H1 (cell line): ENCODE data around the gene MRPS35.

ENCODE experiments used
- CBX5 ChIP-seq: fragments of 300-800, 300-1000 bp; sonication (generic); IDR thresholded peaks from 2 replicates; pipeline ENCODE4 v1.7.1; 2016; ENCODE audit warnings: antibody characterized with exemption, low read length, low read depth
- CREB1 ChIP-seq: IDR thresholded peaks from 2 replicates; pipeline ENCODE4 v1.6.1; 2012; ENCODE audit warnings: inconsistent platforms
- EZH2 ChIP-seq: fragments of 200-600 bp; sonication (generic); IDR thresholded peaks from 2 replicates; pipeline ENCODE4 v1.7.1; 2012; ENCODE audit warnings: low read depth, mild to moderate bottlenecking, moderate library complexity, low read length, inconsistent platforms; ENCODE audit not compliant: severe bottlenecking
- POLR2A ChIP-seq, 2 experiments: IDR thresholded peaks; 1 replicate in 1 of 2; 2 replicates in 1 of 2; pipeline ENCODE4 v1.6.1; 2011; ENCODE audit warnings: low read depth in 2 of 2, low read length in 2 of 2, mild to moderate bottlenecking in 2 of 2; ENCODE audit errors: control extremely low read depth in 1 of 2
- RAD21 ChIP-seq, 2 experiments: IDR thresholded peaks in 1 of 2; conservative IDR thresholded peaks in 1 of 2; 2 replicates each; pipeline ENCODE4 v1.6.1; 2011; ENCODE audit warnings: low read depth in 2 of 2, low read length in 2 of 2, improper control_type of control experiment in 1 of 2, inconsistent platforms in 1 of 2, mild to moderate bottlenecking in 1 of 2, moderate library complexity in 1 of 2
- RXRA ChIP-seq: IDR thresholded peaks from 2 replicates; pipeline ENCODE4 v1.6.1; 2011; ENCODE audit warnings: low read depth, mild to moderate bottlenecking, low read length, moderate library complexity; ENCODE audit not compliant: insufficient read depth
- SIN3A ChIP-seq, 2 experiments: IDR thresholded peaks in 1 of 2; conservative IDR thresholded peaks in 1 of 2; 2 replicates each; pipeline ENCODE4 v1.6.1; 2011 to 2012; ENCODE audit warnings: low read length in 2 of 2, improper control_type of control experiment in 1 of 2, low read depth in 1 of 2, mild to moderate bottlenecking in 1 of 2
- TF ChIP-seq, protein P1 (sequence below), 3 experiments: IDR thresholded peaks; 1 replicate in 2 of 3; 2 replicates in 1 of 3; pipeline versions ENCODE4 v1.5.1 to v1.6.1; 2011; ENCODE audit warnings: low read length in 3 of 3, mild to moderate bottlenecking in 3 of 3, inconsistent platforms in 2 of 3, low read depth in 1 of 3, moderate library complexity in 1 of 3; ENCODE audit not compliant: insufficient read depth in 1 of 3; ENCODE audit errors: control extremely low read depth in 1 of 3
- TF ChIP-seq, protein P2 (sequence below): IDR thresholded peaks from 2 replicates; pipeline ENCODE4 v1.6.1; 2012; ENCODE audit warnings: low read length, inconsistent platforms
- TF ChIP-seq, protein P3 (sequence below): IDR thresholded peaks from 2 replicates; pipeline ENCODE4 v1.6.1; 2012; ENCODE audit warnings: inconsistent platforms

DNA sequence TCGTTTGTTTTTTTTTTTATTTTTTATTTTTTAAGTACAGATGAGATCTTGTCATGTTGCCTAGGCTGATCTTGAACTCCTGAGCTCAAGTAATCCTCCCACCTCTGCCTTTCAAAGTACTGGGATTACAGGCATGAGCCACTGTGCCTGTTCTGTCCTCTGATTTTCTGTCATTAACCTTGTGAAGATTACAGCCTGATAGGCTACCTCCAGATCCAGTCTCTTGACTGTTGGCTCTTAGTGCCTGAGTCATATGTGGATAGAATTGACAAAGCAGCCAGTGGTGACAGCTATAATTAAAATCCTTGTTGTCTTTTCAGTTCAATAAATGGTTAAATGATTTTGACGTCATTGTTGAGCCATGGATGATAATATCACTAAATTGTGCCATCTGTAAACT, 35.6 kb upstream of the MRPS35 start:
- TF ChIP-seq RXRA (no peak), CBX5 (no peak), POLR2A (IDR thresholded peaks at IDR 0.05; ENCODE audit: control extremely low read depth in 1 of 2, low read depth in 2 of 2, low read length in 2 of 2) (no peak), CREB1 (no peak), EZH2 (no peak), SIN3A (conservative IDR thresholded peaks at IDR 0.05 in 1 of 2, IDR thresholded peaks at IDR 0.05 in 1 of 2; ENCODE audit: low read depth in 1 of 2, low read length in 2 of 2) (no peak), RAD21 (IDR thresholded peaks at IDR 0.05 in 1 of 2, conservative IDR thresholded peaks at IDR 0.05 in 1 of 2; ENCODE audit: low read depth in 2 of 2, low read length in 2 of 2) (no peak)
- TF ChIP-seq, protein P1, sequence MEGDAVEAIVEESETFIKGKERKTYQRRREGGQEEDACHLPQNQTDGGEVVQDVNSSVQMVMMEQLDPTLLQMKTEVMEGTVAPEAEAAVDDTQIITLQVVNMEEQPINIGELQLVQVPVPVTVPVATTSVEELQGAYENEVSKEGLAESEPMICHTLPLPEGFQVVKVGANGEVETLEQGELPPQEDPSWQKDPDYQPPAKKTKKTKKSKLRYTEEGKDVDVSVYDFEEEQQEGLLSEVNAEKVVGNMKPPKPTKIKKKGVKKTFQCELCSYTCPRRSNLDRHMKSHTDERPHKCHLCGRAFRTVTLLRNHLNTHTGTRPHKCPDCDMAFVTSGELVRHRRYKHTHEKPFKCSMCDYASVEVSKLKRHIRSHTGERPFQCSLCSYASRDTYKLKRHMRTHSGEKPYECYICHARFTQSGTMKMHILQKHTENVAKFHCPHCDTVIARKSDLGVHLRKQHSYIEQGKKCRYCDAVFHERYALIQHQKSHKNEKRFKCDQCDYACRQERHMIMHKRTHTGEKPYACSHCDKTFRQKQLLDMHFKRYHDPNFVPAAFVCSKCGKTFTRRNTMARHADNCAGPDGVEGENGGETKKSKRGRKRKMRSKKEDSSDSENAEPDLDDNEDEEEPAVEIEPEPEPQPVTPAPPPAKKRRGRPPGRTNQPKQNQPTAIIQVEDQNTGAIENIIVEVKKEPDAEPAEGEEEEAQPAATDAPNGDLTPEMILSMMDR (IDR thresholded peaks at IDR 0.05; ENCODE audit: control extremely low read depth in 1 of 3, insufficient read depth in 1 of 3, low read depth in 1 of 3, low read length in 3 of 3), result no peak
- TF ChIP-seq, protein P2, sequence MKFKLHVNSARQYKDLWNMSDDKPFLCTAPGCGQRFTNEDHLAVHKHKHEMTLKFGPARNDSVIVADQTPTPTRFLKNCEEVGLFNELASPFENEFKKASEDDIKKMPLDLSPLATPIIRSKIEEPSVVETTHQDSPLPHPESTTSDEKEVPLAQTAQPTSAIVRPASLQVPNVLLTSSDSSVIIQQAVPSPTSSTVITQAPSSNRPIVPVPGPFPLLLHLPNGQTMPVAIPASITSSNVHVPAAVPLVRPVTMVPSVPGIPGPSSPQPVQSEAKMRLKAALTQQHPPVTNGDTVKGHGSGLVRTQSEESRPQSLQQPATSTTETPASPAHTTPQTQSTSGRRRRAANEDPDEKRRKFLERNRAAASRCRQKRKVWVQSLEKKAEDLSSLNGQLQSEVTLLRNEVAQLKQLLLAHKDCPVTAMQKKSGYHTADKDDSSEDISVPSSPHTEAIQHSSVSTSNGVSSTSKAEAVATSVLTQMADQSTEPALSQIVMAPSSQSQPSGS, result no peak
- TF ChIP-seq, protein P3, sequence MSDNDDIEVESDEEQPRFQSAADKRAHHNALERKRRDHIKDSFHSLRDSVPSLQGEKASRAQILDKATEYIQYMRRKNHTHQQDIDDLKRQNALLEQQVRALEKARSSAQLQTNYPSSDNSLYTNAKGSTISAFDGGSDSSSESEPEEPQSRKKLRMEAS, result no peak
